Measurements from ENCODE around the gene PYDC1. TPM values are rescaled to one million over a fixed set of nuclear protein-coding genes. Genes with fewer than 3 reads are reported as not detected.

PYDC1 gene
- polyA plus RNA-seq, 3 donors = not detected

GRCh38 chr16:31224092-31224955, 7.4 kb upstream of the PYDC1 start:
- 97% methylated on average over 73 of the region's 80 CpGs for WGBS (ENCODE audit: insufficient coverage)
- no peak overlapping the region for H3K9ac ChIP-seq (ENCODE audit: insufficient read depth, low read length, poor library complexity, severe bottlenecking)
- Mint-ChIP-seq H3K4me3 (no peak overlapping the region), H3K27me3 (ENCODE audit: low read depth in 3 of 3) (peaks cover 15 to 34% (median 19%) of the 10 kb centered on the region in 3 donors), H3K9me3 (peaks cover 0 to 1% (median 0%) of the 10 kb centered on the region in 7 donors), H3K4me1 (peaks cover 15% of the 10 kb centered on the region), H3K27ac (no peak overlapping the region), H3K36me3 (peaks cover 0 to 2% of the 10 kb centered on the region in 2 donors)
- DNase-seq = no peak
- intact Hi-C loops (cut with micrococcal nuclease) = no loop called here
- peaks cover 0 to 12% of the 10 kb centered on the region in 2 donors for H3K27me3 ChIP-seq (ENCODE audit: control insufficient read depth in 2 of 2, insufficient read depth in 2 of 2, low read length in 2 of 2)
- H3K4me3 ChIP-seq (replicated peaks in 1 of 3; ENCODE audit: low read depth in 2 of 3, low read length in 3 of 3) = no peak overlapping the region
- no peak for TF ChIP-seq CTCF (IDR thresholded peaks at IDR 0.05)
- no peaks in the 10 kb centered on the region for H4K20me1 ChIP-seq (ENCODE audit: insufficient read depth, low read length)
- no peak overlapping the region for H3K27ac ChIP-seq (ENCODE audit: low read depth in 1 of 2, low read length in 2 of 2)
- H3K4me2 ChIP-seq (replicated peaks; ENCODE audit: extremely low read depth, low read length, poor library complexity, severe bottlenecking) = no peak overlapping the region
- peaks cover 0 to 5% of the 10 kb centered on the region in 2 donors for H3K4me1 ChIP-seq (ENCODE audit: control insufficient read depth in 1 of 2, insufficient read depth in 2 of 2, low read length in 2 of 2)
- H3K9me3 ChIP-seq (replicated peaks in 1 of 2; ENCODE audit: control insufficient read depth in 1 of 2, insufficient read depth in 1 of 2, low read length in 2 of 2) = no peaks in the 10 kb centered on the region
- no peaks in the 10 kb centered on the region for H3K36me3 ChIP-seq (replicated peaks in 1 of 2; ENCODE audit: control insufficient read depth in 1 of 2, insufficient read depth in 2 of 2, low read length in 2 of 2)
- no peak overlapping the region for H2AFZ ChIP-seq (ENCODE audit: insufficient read depth, low read depth, low read length, poor library complexity, severe bottlenecking)
- no peaks in the 10 kb centered on the region for H3K79me2 ChIP-seq (ENCODE audit: insufficient read depth, low read length)

GRCh38 chr16:31223044-31223443, 6.1 kb upstream of the PYDC1 start:
- Histone ChIP-seq H4K20me1 (ENCODE audit: insufficient read depth, low read length) (no peaks in the 10 kb centered on the region), H3K9me3 (replicated peaks in 1 of 2; ENCODE audit: control insufficient read depth in 1 of 2, insufficient read depth in 1 of 2, low read length in 2 of 2) (no peaks in the 10 kb centered on the region), H3K79me2 (ENCODE audit: insufficient read depth, low read length) (no peaks in the 10 kb centered on the region), H3K36me3 (replicated peaks in 1 of 2; ENCODE audit: control insufficient read depth in 1 of 2, insufficient read depth in 2 of 2, low read length in 2 of 2) (no peaks in the 10 kb centered on the region), H3K27me3 (ENCODE audit: control insufficient read depth in 2 of 2, insufficient read depth in 2 of 2, low read length in 2 of 2) (peaks cover 0 to 21% of the 10 kb centered on the region in 2 donors), H3K27ac (ENCODE audit: low read depth in 1 of 2, low read length in 2 of 2) (no peak overlapping the region), H3K4me1 (ENCODE audit: control insufficient read depth in 1 of 2, insufficient read depth in 2 of 2, low read length in 2 of 2) (peaks cover 0 to 5% of the 10 kb centered on the region in 2 donors), H2AFZ (ENCODE audit: insufficient read depth, low read depth, low read length, poor library complexity, severe bottlenecking) (no peak overlapping the region), H3K4me2 (replicated peaks; ENCODE audit: extremely low read depth, low read length, poor library complexity, severe bottlenecking) (no peak overlapping the region), H3K9ac (ENCODE audit: insufficient read depth, low read length, poor library complexity, severe bottlenecking) (no peak overlapping the region), H3K4me3 (replicated peaks in 1 of 3; ENCODE audit: low read depth in 2 of 3, low read length in 3 of 3) (no peak overlapping the region)
- peaks cover 23 to 32% (median 28%) of the 10 kb centered on the region in 3 donors for H3K27me3 Mint-ChIP-seq (ENCODE audit: low read depth in 3 of 3)
- 97% methylated on average over 5 of the region's 5 CpGs for WGBS (ENCODE audit: insufficient coverage)
- peaks cover 0 to 2% (median 0%) of the 10 kb centered on the region in 7 donors for H3K9me3 Mint-ChIP-seq
- no peak overlapping the region for H3K4me3 Mint-ChIP-seq
- no peak overlapping the region for H3K27ac Mint-ChIP-seq
- intact Hi-C loops (cut with micrococcal nuclease) = no loop called here
- TF ChIP-seq CTCF (IDR thresholded peaks at IDR 0.05) = no peak
- no peak for DNase-seq
- H3K4me1 Mint-ChIP-seq = peaks cover 14% of the 10 kb centered on the region
- peaks cover under 1 to 3% of the 10 kb centered on the region in 2 donors for H3K36me3 Mint-ChIP-seq
